A673 (cell line): ENCODE data around the gene SCYL3. TPM values are rescaled to one million over a fixed set of nuclear protein-coding genes. Genes with fewer than 3 reads are reported as not detected.
"Not testable (repeated sequence)": the region's sequence is repeated elsewhere in the genome, so short reads cannot be mapped to it uniquely, and the experiment has no call there.

Experiments
- BruUV-seq: library from RNA; stranded (reverse); fragments of 400-500 nt; replicated peaks from 2 replicates; lab custom pipeline; 2021; lab: Mats Ljungman, UMichigan
- CTCF ChIA-PET: fragments of 300-600 bp; sonication (Branson Sonifier 250); formaldehyde crosslinking; loops from one replicate; lab custom pipeline; 2022; ENCODE audit warnings: antibody characterized with exemption; lab: Charles Lee
- POLR2A ChIA-PET: fragments of 300-600 bp; sonication (Branson Sonifier 250); formaldehyde crosslinking; loops from one replicate; lab custom pipeline; 2022; ENCODE audit warnings: antibody characterized with exemption; ENCODE audit not compliant: low non-redundant PET; lab: Charles Lee
- DNase-seq: peaks from one replicate; pipeline ENCODE4 v3.0.0-alpha.2; 2015; ENCODE audit warnings: low spot score
- H3K27ac ChIP-seq: fragments of 200-600 bp; sonication (generic); 2 replicates; pipeline ENCODE4 v1.5.1; 2016; ENCODE audit warnings: mixed run types, low read depth, mild to moderate bottlenecking, mixed read lengths, antibody characterized with exemption, low read length; ENCODE audit not compliant: poor library complexity, severe bottlenecking
- H3K27me3 ChIP-seq: fragments of 200-600 bp; sonication (generic); replicated peaks from 2 replicates; pipeline ENCODE4 v1.6.1; 2017; ENCODE audit warnings: mixed run types, low read depth, mild to moderate bottlenecking, mixed read lengths, antibody characterized with exemption, low read length; ENCODE audit not compliant: insufficient read depth, poor library complexity
- H3K36me3 ChIP-seq: fragments of 200-600 bp; sonication (generic); 2 replicates; pipeline ENCODE4 v1.6.1; 2016; ENCODE audit warnings: mixed run types, mild to moderate bottlenecking, mixed read lengths, antibody characterized with exemption, low read length; ENCODE audit not compliant: insufficient read depth, poor library complexity, severe bottlenecking
- H3K4me1 ChIP-seq: fragments of 200-600 bp; sonication (generic); 2 replicates; pipeline ENCODE4 v1.6.1; 2017; ENCODE audit warnings: mixed run types, mild to moderate bottlenecking, mixed read lengths, antibody characterized with exemption, low read length; ENCODE audit not compliant: insufficient read depth, poor library complexity, severe bottlenecking
- H3K4me3 ChIP-seq: fragments of 200-600 bp; sonication (generic); 2 replicates; pipeline ENCODE4 v1.5.1; 2016; ENCODE audit warnings: low read depth, mixed run types, mild to moderate bottlenecking, mixed read lengths, low read length; ENCODE audit not compliant: poor library complexity, severe bottlenecking
- H3K9me3 ChIP-seq: fragments of 200-600 bp; sonication (generic); 2 replicates; pipeline ENCODE4 v1.6.1; 2016; ENCODE audit warnings: mixed run types, low read depth, mild to moderate bottlenecking, mixed read lengths, antibody characterized with exemption, low read length; ENCODE audit not compliant: poor library complexity, severe bottlenecking
- CTCF ChIP-seq: fragments of 300-800, 200-600 bp; sonication (generic); conservative IDR thresholded peaks from 2 replicates; pipeline ENCODE4 v1.5.1; 2017; ENCODE audit warnings: low read depth, mild to moderate bottlenecking, antibody characterized with exemption, low read length, moderate library complexity, mixed read lengths
- EZH2 ChIP-seq: fragments of 200-600 bp; sonication (generic); IDR thresholded peaks from 2 replicates; pipeline ENCODE4 v1.6.1; 2017; ENCODE audit warnings: borderline replicate concordance, low read depth, mild to moderate bottlenecking, mixed read lengths, antibody characterized with exemption, low read length; ENCODE audit not compliant: poor library complexity, severe bottlenecking
- intact Hi-C: fragments of 100-400 bp; cut with micrococcal nuclease; formaldehyde crosslinking; loops from one replicate; pipeline ENCODE4 v1.10.0; 2022; ENCODE audit not compliant: unreplicated experiment
- total RNA-seq: library from RNA; stranded (reverse); gene quantifications from 2 replicates; pipeline ENCODE4 v1.2.3, GENCODE V29; 2021

The SCYL3 gene
- total RNA-seq, 1 experiment from 2014 or later = 5.3 TPM

DNA sequence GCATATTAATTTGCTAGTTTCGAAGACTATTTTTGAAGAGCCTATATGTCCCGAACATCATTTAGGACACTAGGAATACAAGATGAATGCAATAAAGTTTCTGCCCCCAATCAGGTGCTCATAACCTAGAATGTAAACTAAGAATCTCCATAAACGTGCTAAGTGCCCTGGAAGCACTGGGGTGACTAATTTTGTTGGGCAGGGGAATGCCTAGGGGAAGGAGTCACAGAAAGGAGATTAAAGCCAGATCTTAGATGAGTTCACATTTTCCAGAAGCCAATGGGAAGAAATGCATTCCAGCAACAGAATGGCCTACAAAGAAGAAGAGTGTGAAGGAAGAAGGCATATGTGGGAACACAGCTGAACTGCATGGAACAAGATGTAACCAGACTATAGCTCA, 19.5 kb downstream of the SCYL3 start:
- Histone ChIP-seq H3K4me3 (no peak overlapping the region), H3K4me1 (no peaks in the 10 kb centered on the region), H3K27ac (no peak overlapping the region), H3K36me3 (peaks cover 33% of the 10 kb centered on the region), H3K9me3 (no peaks in the 10 kb centered on the region), H3K27me3 (no peaks in the 10 kb centered on the region)
- ChIA-PET CTCF (no interaction called here), POLR2A (no interaction called here)
- BruUV-seq = no TSS peak
- DNase-seq = no peak
- intact Hi-C loops = no loop called here
- TF ChIP-seq EZH2 (no peak), CTCF (no peak)

GRCh38 chr1:169873582-169874199, 20.0 kb downstream of the SCYL3 start:
- intact Hi-C loops = no loop called here
- ChIA-PET POLR2A (no interaction called here), CTCF (no interaction called here)
- Histone ChIP-seq H3K27ac (no peak overlapping the region), H3K27me3 (no peaks in the 10 kb centered on the region), H3K4me3 (no peak overlapping the region), H3K4me1 (no peaks in the 10 kb centered on the region), H3K36me3 (peaks cover 35% of the 10 kb centered on the region), H3K9me3 (no peaks in the 10 kb centered on the region)
- no peak for TF ChIP-seq EZH2
- no peak for TF ChIP-seq CTCF
- no peak for DNase-seq
- BruUV-seq = no TSS peak

DNA sequence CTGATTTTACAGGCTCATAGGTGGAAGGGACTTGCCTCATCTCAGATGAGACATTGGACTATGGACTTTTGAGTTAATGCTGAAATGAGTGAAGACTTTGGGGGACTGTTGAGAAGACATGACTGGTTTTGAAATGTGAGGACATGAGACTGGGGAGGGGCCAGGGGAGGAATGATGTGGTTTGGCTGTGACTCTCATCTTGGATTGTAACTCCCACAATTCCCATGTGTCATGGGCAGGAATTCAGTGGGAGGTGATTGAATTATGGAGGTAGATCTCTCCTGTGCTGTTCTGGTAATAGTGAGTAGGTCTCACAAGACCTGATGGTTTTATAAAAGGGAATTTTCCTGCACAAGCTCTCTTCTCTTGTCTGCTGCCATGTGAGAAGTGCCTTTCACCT, 20.8 kb downstream of the SCYL3 start:
- H3K27me3 ChIP-seq = no peaks in the 10 kb centered on the region
- ChIA-PET CTCF (no interaction called here), POLR2A (no interaction called here)
- BruUV-seq = no TSS peak
- H3K4me3 ChIP-seq = no peak overlapping the region
- H3K27ac ChIP-seq = no peak overlapping the region
- intact Hi-C loops = no loop called here
- DNase-seq = no peak
- TF ChIP-seq EZH2 (no peak), CTCF (no peak)
- H3K4me1 ChIP-seq = no peaks in the 10 kb centered on the region
- H3K9me3 ChIP-seq = no peaks in the 10 kb centered on the region
- H3K36me3 ChIP-seq = peaks cover 35% of the 10 kb centered on the region

- intact Hi-C loops, CTCF ChIA-PET, BruUV-seq: not testable (repeated sequence)
These were observed 21.7 kb downstream of the SCYL3 start for GRCh38 chr1:169871988-169872387.

More at GRCh38 chr1:169871988-169872387, 21.7 kb downstream of the SCYL3 start:
- DNase-seq, POLR2A ChIA-PET, H3K9me3 ChIP-seq, H3K27me3 ChIP-seq, H3K4me3 ChIP-seq, H3K4me1 ChIP-seq, H3K27ac ChIP-seq: not testable (repeated sequence)
- H3K36me3 ChIP-seq = peaks cover 36% of the 10 kb centered on the region
